HK-2 (cell line): ENCODE measurements around the gene GRIK4.
A peak's percentile ranks its signal among the peaks of the same experiment; 100 is the strongest.
"Not testable (repeated sequence)": the region's sequence is repeated elsewhere in the genome, so short reads cannot be mapped to it uniquely, and the experiment has no call there.

Experiments used
- DNase-seq: peaks from one replicate; pipeline ENCODE4 v3.0.0-alpha.2; 2018; ENCODE audit not compliant: unreplicated experiment

GRIK4 gene

DNA sequence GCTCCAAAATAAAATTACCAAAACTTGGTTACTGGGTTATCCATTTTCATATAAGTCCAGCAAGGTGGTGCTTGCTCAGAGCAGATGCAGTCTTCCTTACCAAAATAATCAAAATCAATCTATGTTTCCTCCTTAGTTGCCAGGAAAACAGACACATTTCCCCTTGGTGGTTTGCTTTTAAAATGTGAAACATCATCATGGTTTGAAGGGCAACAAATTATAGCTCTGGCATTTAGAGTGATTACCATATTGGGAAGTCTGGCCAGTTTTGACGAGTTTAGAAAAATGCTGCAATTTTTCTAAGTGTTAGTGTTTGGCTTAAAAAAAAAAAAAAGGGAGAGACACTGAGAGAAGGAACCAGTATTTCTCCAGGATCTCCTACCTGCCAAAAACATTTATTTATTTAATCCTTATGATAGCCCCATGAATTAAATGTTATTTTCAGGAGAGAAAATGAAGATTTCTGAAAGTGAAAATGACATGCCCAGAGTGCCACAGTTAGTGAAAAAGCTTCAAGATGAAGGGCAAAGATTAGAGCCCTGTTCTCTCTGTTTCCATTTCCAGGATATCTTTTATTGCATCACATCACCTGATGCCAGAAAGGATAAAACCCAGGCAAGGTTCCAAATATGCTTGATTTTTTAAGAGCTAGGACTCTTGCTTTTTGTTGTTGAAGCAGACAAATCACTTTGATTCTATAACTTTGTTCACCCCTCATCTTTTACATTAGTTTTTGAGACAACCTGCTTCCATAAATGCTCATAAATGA, 482.7 kb downstream of the GRIK4 start:
- no peak for DNase-seq

DNA sequence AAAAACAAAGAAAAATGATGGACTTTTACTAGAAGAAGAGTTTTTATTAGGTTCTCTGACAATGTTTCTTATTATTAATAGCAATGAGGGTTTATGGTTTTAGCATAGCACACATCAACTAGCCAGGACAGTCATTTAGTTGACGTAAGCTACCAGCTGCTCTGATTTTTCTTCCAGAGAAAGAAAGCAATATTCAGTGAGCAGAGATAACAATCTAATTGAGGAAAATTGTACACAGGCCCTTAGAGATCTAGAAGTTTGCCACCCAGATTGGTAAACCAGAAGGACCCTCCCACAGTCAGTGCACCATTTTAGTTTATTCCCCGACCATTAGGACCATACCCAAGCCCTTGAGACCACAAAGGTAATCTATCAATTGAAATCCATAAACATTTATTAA, 483.6 kb downstream of the GRIK4 start:
- no peak for DNase-seq

DNA sequence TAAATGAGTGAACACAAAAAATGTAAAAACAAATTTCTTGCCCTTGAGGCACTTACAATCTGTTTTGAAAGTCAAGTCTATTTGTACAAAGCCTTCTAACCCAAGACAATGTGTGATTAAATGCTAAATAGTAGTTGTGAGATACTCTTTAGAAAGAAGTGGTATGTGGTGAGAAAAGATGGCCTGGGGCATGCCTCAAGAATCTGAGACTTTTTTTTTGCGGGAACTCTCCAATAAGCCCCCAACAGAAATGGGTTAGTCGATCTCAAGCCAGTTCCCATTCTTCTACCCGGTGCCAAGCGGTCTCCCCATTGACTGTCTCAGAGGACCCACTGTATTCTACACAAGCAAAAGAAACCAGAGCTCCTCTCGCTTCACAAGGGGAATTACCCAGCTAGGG, 485.4 kb downstream of the GRIK4 start:
- DNase-seq: no peak

DNA sequence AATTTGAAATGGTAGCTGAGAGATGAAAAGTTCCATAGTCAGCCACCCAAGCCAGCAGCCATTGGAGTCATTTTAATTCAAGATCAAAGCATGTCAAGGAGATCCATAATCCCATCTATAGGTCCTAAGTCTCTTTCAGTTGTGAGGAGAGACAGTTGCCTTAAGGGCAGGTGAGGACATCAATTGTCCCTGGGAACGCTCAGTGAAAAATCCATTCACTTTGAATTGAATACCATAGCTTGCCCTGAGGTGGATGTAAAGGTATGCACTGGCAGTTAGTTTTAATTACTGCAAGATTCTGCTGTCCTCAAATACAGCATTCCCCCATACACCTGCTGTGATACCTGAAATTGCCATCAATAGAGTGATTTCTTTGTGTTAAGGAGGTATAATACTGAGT, 487.0 kb downstream of the GRIK4 start:
- no peak for DNase-seq

DNA sequence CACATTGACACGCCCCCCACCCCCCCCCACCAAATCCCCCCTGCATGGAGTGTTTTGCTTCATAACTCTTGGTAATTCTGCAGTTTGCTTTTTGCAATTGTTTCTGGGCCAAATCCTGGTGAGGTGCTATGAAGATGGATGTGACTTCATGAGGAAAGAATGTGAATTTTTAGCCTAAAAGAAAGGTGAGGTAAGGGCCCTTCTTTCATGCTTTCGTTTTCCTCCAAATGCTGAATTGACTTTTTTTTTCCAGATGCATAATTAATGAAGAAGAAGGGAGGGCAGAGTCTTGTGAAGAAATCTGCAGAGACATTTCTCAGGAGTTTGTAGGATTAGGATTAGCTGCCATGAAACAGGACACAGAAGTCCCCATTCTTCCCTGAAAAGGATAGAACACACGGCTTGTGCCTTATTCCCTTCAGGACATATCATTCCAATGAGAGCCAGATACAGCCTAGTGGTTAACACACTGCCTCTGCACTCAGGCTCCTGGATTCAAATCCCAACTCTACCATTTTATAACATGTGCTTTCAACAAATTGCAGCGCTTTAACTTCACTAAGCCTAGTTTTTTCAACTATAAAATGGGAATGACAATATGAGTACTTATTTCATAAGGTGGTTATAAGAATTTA, 492.8 kb downstream of the GRIK4 start:
- no peak for DNase-seq

DNA sequence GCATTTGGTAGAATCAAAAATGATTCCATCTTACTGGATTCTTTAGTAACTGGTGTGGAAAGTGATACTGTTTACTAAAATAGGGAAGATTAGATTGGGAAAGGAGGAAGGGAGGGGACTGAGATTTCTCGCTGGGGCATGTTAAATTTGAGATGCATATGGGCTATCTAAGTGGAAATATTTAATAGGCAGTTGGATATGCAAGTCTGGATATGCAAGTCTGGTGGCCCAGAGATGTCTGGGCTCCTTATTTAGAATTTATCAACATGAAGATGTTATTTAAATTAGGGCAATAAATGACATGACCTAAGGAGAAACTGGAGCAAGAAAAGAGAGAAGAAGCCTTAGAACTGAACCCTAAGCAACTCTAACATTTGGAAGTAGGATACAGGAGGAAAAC, 495.4 kb downstream of the GRIK4 start:
- no peak for DNase-seq

DNA sequence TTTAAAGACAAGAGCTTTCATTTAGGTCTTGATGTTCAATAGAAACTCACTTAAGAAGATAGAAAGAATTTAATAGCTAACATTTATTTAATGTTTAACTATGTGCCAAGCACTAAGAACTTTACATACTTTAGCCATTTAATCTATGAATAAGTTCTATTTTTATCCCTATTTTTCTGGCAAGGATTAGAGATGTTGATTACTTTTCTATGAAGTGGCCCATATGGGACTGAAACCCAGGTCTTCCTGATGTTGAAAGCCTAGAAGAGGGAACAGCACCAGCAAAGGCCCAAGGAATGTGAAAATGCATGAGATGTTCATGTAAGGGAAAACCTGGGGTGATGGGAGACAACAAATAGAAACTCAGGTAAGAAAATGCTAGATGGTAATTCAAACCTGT, 497.0 kb downstream of the GRIK4 start:
- DNase-seq: no peak

DNA sequence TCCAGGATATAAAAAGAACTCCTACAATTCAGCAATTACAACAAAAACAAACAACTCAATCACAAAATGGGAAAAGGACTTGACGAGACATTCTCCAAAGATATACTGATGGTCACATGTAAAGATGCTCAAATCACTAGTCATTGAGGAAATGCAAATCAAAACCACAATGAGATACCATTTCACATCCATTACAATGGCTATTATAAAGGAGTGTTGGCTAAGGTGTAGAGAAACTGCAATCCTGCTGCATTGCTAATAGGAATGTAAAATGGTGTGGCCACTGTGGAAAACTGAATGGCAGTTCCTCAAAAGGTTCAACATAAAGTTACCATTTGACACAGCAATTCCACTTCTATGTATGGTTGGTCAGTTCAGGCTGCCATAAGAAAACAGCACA, 500.5 kb downstream of the GRIK4 start:
- DNase-seq: no peak

DNA sequence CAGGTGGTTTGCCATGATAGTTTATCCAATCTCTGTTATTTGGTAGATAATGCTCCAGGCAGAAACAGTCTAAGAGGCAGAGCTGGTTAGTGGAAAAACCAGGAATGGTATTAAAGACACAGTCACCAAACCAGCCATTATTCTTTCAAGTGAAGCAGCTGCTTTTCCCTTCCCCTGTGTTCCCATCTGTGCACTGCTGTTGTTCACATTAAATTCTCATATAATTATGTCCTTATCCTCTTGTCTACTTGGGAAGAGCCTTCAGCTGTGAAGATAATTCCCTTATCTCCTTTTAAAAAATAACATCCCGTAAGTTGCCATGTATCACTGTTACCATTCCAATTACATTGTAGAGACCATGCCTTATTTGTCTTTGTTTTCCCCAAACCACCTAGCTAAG, 507.2 kb downstream of the GRIK4 start:
- no peak for DNase-seq

DNA sequence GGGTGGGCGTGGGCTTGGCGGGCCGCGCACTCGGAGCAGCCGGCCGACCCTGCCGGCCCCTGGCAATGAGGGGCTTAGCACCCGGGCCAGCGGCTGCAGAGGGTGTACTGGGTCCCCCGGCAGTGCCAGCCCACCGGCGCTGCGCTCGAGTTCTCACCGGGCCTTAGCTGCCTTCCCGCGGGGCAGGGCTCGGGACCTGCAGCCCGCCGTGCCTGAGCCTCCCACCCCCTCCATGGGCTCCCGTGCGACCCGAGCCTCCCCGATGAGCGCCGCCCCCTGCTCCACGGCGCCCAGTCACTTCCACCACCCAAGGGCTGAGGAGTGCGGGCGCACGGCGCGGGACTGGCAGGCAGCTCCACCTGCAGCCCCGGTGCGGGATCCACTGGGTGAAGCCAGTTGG, 510.2 kb downstream of the GRIK4 start:
- DNase-seq: not testable (repeated sequence)

DNA sequence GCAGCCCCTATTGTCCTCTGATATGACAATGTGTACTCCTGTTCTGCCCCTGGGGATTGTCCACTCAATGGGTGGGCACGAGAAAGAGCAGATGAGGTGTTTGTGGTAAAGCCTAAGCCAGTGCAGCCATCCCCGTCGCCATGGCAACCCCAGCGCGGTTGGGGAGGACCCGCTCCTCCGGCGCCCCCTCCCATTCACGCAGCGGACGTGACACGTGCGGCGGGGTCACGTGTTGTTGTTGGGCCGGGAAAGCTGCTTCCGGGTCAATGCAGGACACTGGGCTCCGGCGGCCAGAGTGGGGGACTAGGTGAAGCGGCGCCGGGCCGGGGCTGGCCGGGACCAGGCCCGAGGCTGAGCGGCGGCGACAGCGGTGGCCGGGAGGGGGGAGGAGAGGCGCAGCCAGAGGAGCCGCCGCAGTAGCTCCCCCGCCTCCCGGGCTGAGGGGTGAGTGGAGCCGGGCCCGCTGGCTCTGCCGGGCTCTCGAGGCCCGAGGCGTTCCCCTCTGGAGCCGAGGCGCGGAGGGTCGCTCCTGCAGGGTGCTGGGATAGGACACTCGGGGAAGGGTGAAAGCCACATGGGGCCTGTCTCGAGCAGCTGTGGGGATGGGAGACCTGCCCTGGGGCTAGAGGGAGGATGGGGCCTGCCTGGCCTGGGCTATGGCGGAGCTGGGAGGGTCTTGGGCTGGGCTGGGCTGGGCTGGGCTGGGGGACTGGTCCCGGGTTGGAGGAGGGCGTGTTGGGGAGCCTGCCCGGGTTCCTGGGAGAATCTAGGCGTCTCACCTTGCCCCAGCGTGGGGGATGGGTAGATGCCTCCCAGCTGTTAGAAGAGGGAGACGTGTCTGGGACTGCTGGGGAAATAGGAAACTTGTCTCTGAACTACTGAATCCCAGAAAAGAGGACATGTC, 512.6 kb downstream of the GRIK4 start, which contains the start of gene TBCEL:
Gene TBCEL (plus strand): TSS at position 255 of the 904 bp plus-strand sequence. CDS start 21,589 bp downstream, outside the sequence.
- peak; percentile 68 for DNase-seq

DNA sequence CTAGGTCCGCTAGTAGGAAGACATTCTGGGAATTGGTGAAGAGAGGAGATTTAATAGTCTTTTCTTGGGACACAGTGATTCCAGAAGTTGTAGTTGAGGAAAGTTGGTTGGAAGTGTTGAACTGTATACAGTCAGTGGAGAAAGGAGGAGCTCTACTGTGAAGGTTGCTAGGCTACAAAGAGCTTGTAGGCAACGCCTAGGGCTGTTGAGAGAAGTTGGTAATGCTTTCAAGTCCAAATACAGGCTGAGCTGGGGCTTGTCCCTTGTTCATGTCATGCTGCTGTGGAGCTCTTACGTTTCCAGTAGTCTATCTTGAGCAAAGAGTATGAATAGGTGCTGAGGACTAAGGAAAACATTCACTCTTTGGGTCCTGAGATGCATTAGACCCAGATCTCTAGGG, 513.4 kb downstream of the GRIK4 start:
- no peak for DNase-seq

DNA sequence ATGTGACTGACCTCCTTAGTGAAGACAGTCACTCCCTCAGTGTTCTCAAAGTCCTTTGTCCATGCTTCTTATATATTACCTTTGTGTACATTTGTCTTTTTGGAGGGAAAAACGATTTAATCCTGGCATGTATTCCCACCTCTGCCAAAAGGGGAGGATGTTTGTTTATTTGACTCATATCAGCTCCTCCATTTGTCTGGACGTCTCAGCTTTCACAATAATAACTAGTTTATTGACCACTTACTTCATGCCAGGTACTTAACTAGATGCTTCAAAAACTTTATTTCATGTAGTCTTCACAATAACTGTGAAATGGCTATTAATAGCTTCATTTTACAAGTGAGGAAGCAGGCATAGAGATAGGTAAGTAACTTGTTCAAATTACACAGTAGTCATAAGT, 517.6 kb downstream of the GRIK4 start:
- no peak for DNase-seq

DNA sequence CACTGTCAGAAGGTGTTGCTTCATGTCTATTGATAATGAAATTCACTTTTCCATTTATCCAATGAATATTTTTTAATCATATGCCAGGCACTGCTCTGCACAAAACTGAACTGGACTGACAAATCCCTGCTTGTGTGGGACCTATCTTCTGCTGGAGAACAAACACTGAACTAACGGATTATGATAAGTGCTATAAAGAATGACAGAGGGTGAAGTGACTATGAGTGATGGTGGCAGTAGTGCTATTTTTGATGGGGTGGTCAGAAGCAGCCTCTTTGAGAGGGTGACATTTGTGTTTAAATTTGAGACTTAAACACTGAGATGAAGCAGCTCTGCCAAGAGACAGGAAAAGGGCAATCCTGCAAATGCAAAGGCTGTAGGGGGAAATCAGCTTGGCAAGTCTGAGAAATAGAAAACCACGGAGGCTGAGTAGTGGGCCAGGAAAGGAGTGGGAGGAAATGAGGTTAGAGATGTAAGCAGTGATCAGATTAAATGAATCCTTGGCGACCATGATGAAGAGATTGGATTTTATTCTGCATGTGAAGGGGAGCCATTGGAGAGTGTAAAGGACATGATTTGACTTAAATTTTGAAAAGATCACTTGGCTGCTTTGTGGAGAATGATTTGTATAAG, 518.4 kb downstream of the GRIK4 start:
- no peak for DNase-seq

DNA sequence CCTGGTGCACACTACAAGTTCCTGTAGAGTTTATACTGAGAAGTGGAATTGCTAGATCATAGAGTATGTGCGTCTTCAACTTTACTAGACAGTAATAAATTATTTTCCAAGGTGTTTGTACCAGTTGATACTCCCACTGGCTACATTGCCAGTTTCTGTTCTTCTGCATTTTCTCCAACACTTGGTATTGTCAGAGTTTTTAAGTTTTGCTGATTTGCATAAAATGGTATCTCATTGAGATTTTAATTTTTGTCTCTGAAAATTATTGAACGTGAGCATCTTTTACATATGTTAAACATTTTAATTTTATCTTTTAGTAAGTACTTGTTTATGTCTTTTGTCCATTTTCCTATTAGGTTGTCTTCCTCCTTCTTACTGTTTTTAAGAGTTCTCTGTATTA, 519.6 kb downstream of the GRIK4 start:
- DNase-seq: no peak

DNA sequence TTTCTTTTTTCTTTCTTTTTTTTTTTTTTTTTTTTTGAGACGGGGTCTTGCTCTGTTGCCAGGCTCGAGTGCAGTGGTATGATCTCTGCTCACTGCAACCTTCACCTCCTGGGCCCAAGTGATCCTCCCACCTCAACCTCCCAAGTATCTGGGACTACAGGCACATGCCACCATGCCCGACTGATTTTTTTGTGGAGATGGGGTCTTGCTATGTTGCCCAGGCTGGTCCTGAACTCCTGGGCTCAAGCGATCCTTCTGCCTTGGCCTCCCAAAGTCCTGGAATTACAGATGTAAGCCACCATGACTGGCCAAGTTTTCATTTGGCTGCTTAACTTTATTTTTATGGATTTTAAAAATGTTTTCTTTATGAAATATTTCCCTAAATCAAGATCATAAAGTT, 520.1 kb downstream of the GRIK4 start:
- not testable (repeated sequence) for DNase-seq

DNA sequence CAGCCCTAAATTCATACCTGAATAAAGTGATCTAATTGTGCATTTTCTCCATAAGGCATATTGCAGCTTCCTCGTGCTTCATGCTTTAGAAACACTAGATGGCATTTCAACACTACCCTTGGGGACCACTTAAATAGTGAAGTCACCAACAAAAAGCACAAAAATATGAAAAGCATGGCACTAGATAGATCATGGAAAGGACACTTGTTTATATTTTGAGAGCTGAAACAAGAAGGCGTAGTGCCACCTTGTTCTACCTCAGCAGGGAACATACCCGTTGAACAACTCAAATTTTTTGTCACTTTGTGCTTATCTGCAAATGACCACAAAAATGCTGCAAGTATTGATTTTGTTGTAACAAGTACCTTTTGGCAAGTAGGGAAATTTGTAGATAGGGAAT, 521.0 kb downstream of the GRIK4 start:
- no peak for DNase-seq

DNA sequence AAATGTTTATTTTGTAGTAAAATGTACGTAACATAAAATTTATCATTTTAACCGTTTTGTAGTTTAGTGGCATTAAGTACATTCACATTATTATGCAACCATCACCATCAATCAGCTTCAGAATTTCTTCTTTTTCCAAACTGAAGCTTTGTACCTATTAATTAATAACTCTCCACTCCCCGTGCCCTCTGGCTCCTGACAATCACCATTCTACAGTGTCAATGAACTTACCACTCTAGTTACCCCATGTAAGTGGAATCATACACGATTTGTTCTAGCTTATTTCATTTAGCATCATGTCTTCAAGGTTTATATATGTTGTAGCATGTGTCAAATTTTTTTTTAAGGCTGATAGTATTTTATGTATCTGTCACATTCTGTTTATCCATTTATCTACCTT, 522.1 kb downstream of the GRIK4 start:
- no peak for DNase-seq

DNA sequence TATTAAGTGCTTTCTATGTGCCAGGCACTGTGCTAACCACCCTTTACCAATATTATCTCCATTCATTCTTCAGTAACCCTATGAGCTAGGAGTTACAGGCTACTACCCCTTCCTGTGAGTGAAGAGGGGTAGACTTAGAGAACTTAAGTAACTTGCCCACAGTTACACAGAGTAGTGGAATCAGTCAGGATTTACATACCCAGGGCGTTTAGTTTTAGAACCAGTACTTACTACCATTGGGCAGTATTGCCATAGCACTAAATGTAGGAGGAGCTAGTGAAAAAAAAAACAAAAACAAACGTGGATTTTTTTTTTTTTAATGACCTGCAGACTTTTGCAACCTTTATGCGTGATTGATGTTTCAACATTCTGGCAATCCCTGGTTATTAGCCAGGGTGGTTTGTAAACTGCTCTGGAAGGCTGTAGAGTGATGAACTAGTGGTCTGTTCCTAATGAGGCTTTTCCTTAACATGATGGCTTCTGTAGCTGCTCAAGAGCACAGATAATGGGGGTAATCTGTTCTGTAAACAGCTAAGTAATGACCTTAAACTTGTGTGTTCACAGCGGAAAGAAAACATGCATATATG, 523.7 kb downstream of the GRIK4 start:
- DNase-seq: no peak

DNA sequence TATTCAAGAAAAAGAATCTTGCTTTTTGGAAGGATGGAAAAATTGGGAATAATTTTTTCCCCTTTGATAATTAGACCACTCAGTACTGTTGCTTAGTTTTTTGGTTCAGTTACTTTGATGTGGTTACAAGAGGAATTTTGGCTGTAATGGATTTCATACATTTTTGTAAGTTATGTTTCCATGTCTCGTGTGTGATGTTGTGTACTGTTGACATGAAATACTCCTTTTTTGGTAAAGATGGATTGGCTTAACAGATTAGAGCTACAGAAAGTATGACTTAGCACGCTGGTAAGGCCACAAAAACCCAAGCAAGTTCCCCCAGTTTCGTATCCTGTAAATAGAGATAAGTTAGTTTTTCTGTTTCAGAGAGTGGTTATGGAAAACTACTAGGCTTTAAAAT, 524.2 kb downstream of the GRIK4 start:
- no peak for DNase-seq

DNA sequence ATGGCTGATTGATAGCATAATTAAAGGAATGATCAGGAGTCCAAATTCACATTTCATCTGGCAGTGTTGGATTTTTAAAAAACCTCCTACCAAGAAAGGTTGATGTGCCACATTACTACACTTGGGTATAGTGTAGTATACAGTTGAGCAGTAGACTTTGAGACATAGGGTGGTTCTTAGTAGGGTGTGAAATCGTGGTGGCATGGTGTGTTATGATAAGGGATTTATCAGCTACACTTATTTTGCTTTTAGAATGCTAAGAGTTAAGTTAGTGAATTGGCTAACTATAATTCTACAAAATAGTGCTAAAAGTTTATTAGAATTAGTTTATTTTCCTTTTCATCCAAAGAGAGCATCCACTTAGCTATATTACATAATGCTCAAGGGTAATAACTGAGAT, 525.5 kb downstream of the GRIK4 start:
- DNase-seq: no peak
